GM18505 (cell line): ENCODE results near the gene MCC.
"Not testable (repeated sequence)": the region's sequence is repeated elsewhere in the genome, so short reads cannot be mapped to it uniquely, and the experiment has no call there.

Experiments used
- ATAC-seq: cut with Tn5 transposase; IDR thresholded peaks from one replicate; pipeline ENCODE4 v1.9.1; 2021; ENCODE audit not compliant: unreplicated experiment
- POLR2A ChIP-seq: IDR thresholded peaks from 4 replicates; pipeline ENCODE4 v1.6.1; 2011; ENCODE audit warnings: borderline replicate concordance; ENCODE audit not compliant: insufficient read depth, insufficient read length; ENCODE audit errors: extremely low read depth

The MCC gene

DNA sequence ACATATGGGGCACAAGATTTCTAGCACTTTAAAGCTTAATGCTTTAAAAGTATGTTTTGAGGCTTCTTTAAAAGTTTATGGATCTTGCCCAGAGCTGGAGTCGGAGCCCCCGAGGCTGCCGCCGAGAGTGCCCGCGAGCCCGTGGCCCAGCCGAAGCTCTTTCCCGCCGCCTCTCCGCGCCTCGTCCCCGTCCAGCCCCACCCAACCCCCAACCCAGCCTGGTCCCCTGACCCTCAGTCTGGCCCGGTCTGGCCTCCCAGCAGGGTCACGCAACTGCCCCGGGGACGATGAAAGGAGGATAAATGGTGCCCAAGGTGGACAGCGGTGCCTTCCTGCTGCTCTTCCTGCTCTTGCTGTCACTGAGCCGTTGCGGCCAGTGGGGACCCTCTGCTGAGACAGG lies 55.2 kb downstream of the MCC start:
- TF ChIP-seq POLR2A, result no peak
- no peak for ATAC-seq

DNA sequence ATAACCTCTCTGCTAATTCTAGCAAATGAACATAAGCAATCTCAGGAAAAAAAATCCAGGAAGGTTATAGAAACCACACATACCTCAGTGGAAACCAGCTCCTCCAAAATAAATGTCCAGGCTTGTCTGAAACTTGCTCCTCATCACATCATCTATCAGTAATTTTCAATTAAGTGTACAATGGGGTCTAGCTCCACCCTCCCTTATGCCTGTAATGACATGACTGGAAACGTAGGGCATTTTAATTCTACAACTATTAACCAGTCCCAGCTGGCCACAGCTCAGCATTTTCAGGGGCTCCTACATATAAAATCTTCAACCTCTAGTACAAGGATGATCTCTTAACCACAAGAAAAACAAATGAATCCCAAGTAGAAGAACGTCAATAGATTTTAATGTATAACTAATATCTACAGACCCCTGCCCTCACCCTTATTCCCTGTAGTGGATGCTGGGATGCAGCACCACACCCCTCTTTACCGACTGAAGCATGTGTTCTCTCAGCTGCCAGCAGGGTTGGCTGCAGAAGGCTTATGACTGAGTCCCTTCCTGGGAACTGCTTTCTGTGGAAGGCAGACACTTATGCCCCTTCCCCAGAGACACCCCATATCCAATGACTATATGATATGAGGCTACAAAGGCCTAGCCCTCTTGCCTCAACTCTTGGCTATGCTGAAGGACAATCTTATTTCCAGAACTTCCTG lies 60.2 kb downstream of the MCC start:
- no peak for TF ChIP-seq POLR2A
- ATAC-seq, result no peak

- no peak for ATAC-seq
- no peak for TF ChIP-seq POLR2A
These were observed 62.3 kb downstream of the MCC start for GRCh38 chr5:113425909-113426308.

- ATAC-seq, result no peak
- no peak for TF ChIP-seq POLR2A
These were observed 66.6 kb downstream of the MCC start for GRCh38 chr5:113421693-113422092.

- ATAC-seq, result no peak
These were observed 82.7 kb downstream of the MCC start for GRCh38 chr5:113405530-113405929.

DNA sequence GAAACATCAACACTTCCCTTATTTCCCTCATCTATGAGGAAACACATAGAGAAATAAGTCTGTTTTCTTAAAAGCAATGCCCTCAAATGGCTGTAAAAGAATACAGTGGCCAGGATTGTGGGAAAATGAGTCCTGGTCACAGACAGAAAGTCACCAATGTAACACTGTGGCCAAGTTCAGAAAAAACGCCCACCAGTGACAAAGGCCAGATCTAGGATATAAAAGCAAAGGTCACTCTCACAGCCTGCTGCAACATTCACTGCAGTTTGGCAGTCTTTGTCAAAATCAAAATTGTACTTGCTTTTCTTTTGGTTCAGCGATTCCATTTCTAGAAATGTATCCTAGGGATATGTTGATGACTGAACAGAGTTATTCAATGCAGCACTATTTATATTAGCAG lies 84.0 kb downstream of the MCC start:
- TF ChIP-seq POLR2A, result no peak

More at GRCh38 chr5:113405530-113405929, 82.7 kb downstream of the MCC start:
- no peak for TF ChIP-seq POLR2A

GRCh38 chr5:113397986-113398385 lies 90.3 kb downstream of the MCC start:
- not testable (repeated sequence) for ATAC-seq

More for the DNA sequence above, 84.0 kb downstream of the MCC start:
- no peak for ATAC-seq

DNA sequence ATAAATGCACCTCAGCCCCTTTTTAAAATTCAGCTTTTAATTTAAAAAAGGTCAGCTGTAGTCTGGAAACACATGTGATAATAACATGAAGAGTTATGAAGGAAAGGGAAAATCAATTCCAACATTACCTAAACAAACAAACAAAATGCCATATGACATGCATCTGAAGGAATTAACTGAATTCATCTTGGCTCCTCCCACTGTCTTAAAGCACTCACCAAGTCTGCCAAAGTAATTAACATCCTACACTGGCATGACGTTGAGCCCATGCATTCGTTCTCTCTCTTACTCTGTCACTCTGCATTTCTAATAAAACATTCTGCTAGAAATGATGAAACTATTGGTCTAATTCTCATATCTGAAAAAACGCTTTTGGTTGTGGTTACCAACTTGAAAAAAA lies 91.2 kb downstream of the MCC start:
- ATAC-seq, result no peak

GRCh38 chr5:113394658-113395057 lies 93.6 kb downstream of the MCC start:
- no peak for TF ChIP-seq POLR2A
- no peak for ATAC-seq

More for the DNA sequence above, 91.2 kb downstream of the MCC start:
- TF ChIP-seq POLR2A, result no peak

DNA sequence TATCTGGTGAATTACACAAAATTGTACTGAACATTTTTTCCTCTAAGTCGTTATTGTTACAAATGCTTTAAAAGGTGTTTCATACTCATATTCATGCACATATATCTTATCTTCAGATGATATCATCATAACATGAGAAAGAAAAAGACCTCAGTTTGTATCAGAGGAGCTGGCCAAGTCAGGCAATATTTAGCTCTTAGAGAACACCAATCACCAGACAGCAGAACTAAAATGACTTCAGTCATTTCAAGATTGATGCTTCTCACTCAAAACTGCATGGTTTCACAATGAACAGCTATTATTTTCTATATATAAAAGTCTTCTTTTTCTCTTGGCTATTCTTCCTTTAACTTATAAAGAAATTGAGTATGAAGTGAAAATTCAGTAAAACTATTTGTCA lies 98.0 kb downstream of the MCC start:
- no peak for TF ChIP-seq POLR2A
- ATAC-seq, result no peak

DNA sequence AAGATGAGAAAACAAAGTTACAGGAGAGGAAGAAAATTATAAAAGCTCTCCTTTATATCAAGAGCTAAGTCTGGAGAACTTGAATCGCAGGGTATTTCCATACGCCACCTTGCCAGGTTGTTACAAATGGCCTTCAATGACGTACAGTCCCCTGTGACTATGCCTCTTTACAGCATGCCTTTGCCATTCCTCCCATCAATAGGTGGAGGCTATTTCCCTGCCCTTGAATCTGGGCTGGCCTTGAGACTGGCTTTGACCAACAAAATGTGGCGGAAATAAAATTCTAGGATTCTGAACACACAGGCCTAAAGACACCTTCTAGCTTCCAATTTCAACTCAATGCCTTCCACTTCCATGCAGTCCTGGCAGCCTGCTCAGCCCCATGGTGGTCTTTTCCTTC lies 99.1 kb downstream of the MCC start:
- ATAC-seq, result no peak

GRCh38 chr5:113387844-113388243 lies 100.4 kb downstream of the MCC start:
- TF ChIP-seq POLR2A, result no peak
- ATAC-seq, result no peak

More for the DNA sequence above, 99.1 kb downstream of the MCC start:
- no peak for TF ChIP-seq POLR2A

DNA sequence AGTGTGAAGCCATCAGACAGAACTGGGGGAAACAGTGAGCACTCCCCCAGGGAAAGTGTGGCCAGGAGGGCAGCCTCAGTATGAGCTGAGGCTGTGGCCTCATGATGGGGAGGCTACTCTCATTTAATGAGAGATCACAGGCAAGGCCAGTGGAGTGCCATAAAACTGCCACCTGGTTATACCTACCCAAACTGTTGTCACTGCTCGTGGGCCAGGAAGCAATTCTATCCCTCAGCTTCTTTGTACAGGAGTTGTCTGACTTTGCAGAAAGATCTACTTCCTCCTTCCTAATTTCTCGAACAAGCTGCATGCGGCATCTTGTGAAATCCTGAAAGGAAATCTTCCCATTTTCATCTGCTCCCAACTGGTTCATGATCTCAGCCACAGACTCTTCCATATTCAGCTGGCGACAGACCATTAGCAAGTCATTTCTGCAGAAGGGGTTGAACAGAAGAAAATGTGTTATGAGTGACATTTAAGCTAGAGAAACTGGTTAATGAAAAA lies 103.4 kb downstream of the MCC start:
- no peak for ATAC-seq
- TF ChIP-seq POLR2A, result no peak

- no peak for TF ChIP-seq POLR2A
- ATAC-seq, result no peak
These were observed 105.5 kb downstream of the MCC start for GRCh38 chr5:113382731-113383130.
